COLO829 (cell line): ENCODE data around the gene OSBPL9.
"Not testable (repeated sequence)": the region's sequence is repeated elsewhere in the genome, so short reads cannot be mapped to it uniquely, and the experiment has no call there.

Experiments used
- DNase-seq: peaks from one replicate; pipeline ENCODE4 v3.0.0; 2012; ENCODE audit warnings: low spot score

Gene OSBPL9

DNA sequence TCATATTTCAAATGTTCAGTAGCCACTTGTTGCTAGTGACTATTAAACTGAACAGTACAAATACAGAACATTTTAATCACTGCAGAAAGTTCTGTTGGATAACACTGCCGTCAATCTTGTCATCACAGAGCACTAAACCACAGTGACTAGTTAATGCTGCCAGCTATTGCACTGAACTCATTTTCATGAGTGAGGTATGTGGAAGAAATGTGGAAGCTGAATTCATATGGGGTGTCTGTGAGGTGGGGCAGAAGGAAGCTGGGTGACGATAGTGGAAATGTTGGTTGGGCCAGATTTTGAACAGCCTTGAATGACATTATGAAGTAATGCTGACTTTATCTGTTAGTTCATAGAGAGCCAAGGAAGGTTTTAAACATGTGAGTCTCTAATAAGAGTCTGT is 49.6 kb downstream of the OSBPL9 start:
- no peak for DNase-seq

DNA sequence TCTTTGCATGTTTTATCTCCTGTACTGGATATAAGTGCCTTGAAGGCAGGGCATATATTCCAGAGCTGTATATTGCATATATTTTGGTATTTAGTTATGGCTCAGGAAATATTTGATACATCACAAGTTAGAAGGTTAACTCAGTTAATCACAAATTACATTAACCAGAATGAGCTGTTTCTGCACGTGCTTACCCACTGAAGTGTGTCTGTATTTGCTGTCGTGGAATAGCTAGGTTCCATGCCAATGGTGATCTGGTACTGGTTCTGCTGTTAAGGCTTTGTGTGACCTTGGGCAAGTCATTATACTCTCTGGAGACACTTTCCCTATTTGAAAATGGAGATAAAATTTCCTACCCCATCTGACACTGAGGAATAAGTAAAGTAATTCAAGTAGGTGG is 50.7 kb downstream of the OSBPL9 start:
- no peak for DNase-seq

DNA sequence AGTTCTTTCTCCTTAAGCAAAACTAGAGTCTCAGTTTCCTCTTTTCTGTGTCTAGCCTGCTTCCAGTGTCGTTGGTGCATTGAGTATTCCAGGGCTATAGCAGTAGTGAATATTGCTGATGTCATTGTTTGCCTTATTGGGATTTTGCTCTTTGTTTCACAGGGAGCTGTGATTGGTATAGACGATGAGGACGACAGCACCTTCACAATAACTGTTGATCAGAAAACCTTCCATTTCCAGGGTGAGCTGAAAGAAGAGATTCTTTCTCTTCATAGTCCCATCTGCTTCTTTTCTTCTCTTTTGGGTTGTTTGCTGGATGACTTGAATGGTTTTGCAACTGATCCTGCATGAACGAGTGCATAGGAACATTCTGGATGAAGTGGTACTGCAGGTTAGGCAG is 52.4 kb downstream of the OSBPL9 start:
- no peak for DNase-seq

DNA sequence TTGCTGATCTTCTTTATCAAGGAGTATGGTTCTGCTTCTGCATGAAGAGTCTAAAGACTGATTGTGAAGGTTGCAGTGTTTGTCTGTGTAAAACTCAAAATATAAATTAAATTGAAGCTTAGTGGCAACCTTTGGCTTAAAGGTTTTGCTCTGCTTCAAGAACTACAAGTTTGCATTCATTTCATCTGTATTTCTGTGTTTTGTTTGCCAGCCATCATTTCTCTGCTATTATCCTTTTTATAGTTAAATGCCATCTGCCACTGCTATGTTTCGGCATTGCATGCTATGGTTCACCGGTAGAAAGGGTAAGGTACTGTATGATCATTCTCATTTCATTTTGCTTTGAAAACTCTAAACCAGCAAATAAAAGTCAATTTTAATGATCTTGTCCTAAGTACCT is 52.9 kb downstream of the OSBPL9 start:
- no peak for DNase-seq

DNA sequence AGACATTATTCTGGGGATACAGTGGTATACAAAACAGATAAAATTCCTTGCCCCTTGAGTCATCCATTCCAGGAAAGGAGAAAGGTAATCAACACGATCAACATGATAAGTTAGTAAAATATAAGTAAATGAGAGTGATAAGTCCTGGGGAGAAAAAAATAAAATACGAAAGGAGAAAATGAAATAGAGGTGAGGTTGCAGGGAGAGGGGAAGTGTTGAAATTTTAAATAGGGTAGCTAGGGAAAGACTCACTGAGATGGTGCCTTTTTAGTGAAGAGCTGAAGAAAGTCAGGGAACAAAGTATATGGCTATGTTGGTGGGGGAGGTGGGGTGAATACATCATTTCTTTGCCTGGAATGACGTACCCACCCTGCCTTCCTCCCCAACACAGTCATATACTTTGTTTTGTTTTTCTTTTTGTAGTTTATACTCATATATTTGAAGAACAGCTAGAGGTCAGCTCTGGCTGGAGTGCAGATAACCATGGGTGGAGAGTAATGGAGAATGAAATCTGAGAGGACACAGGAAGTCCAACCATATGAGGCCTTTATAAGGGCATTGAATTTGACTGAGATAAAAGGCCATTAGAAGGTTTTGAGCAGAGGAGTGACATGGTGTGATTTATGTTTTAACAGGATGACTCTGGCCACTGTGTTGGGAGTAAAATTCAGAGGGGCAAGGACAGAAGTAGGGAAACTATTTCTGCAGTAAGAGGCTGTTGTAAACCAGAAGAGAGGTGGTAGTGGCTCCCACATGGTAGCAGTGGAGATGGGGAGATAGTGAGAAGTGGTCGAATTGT is 54.8 kb downstream of the OSBPL9 start:
- peak; percentile 40 for DNase-seq

DNA sequence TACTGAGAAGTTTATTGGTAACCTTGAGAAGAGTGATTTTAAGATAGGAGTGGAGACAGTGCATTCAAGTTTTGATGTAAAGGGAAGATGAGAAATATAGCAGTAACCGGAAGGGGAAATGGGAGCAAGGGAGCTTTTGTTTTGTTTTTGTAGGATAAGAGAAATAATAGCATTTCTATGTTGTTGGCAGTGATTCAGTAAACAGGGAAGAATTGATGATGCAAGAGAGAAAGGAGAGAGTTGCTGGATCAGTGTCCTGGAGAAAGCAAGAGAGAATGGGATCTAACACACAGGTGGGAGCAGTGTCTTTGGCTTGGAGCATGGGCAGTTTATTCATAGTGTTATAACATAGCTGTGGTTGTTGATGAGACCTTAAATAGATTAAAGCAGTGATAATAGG is 56.4 kb downstream of the OSBPL9 start:
- no peak for DNase-seq

DNA sequence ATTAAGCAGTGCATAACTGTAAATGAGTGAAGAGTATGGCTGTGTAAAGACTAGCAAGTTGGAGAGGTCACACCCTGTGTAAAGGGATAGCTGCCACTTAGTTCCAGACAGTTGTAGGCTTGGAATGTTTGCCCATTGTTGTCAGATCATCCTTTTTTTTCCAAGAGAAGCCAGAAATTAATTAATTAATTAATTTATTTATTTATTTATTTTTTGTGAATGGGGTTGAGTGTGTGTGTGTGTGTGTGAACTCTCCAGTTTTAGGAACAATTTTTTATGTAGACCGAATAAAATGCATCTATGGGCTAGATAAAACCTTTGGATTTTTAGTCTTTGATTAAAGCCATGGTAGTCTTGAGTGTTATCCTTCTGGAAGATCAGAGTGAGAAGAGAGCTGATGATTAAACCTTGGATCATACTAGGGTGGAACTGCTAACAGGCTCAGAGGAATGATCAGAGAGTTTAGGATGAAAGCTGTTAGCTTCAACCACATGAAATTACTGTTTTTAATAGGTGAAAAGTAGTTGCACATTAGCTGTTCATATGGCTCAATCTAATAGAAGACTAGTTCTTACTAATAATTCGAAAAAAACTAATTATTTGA is 58.4 kb downstream of the OSBPL9 start:
- no peak for DNase-seq

DNA sequence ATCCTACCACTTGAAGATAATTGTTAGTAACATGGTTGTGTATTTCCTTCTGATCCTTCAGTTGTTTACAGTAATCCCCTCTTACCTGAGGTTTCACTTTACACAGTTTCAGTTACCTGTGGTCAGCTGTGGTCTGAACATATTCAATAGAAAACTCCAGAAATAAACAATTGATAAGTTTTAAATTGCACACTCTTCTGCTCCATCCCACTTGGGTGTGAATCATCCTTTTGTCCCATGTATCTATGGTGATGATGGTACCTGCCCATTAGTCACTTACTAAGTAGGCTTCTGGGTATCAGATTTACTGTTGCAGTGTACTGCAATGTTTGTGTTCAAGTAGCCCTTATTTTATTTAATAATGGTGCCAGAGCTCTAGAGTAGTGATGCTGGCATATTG is 62.5 kb downstream of the OSBPL9 start:
- no peak for DNase-seq

DNA sequence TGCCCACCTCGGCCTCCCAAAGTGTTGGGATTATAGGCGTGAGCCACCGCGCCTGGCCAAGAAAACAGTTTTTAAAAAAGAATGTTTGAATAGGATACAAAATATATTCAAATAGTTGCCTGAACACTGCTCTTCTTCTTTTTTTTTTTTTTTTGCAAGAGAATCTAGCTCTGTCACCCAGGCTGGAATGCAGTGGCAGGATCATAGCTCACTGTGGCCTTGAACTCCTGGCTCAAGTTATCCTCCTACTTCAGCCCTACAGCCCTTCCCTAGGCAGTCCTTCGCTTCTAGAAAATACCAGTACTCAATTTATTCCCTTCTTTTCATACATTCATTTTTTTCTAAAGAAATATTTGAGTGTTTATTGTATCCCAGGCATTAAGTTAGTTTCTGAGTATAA is 67.9 kb downstream of the OSBPL9 start:
- DNase-seq = no peak

DNA sequence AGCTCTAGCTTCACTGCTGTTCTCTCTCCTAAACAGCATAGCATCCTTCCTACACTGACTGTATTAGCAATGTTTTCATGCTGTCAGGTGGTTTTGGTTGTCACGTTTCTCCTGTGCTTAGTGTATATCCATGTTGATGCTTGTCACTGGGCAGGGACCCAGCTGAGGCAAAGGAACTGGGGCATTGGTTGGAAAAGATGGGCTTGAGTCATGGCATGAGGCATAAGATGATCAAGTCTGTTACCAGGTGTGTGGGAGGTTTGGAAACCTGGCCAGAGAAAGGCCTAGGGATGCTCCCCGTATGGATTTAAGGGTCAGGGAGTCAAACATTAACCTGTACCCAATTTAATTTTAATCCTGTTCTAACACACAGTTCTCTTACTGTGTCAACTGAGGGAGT is 69.6 kb downstream of the OSBPL9 start:
- no peak for DNase-seq

DNA sequence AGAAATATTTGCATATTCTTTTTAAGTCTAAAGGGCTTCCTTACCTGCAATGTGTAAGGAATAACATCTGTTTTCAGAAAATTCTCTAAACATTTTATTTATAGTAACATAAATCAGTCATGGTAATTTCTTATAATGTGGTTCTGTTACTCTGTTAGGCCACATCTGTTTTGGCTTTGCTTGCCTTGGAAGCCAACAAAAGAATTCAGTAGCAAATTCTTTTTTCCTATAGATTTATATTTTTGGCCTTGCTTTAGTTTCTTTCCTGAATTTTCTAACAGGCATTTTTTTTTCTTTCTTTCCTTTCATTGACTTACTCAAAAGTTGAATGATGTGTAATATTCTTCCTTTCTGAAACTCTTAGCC is 72.2 kb downstream of the OSBPL9 start:
- no peak for DNase-seq

DNA sequence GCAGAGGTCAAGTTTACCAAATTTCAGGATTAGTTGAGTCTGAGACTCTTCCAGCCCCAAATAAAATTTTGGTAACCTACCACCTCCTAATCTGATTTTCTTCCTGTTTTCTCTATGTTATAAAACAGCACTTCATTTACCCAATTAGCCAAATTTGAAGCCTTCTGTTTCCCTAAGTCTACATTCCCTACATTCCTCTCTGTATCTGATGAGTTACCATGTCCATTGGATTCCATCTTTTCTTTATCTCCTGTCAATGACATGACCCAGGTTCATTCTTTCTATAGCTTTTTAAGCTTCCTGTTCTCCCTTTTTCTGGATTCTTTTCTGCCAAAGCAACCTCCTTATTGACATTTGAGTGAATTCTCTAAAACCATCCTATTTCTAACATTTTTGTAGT is 72.8 kb downstream of the OSBPL9 start:
- no peak for DNase-seq

DNA sequence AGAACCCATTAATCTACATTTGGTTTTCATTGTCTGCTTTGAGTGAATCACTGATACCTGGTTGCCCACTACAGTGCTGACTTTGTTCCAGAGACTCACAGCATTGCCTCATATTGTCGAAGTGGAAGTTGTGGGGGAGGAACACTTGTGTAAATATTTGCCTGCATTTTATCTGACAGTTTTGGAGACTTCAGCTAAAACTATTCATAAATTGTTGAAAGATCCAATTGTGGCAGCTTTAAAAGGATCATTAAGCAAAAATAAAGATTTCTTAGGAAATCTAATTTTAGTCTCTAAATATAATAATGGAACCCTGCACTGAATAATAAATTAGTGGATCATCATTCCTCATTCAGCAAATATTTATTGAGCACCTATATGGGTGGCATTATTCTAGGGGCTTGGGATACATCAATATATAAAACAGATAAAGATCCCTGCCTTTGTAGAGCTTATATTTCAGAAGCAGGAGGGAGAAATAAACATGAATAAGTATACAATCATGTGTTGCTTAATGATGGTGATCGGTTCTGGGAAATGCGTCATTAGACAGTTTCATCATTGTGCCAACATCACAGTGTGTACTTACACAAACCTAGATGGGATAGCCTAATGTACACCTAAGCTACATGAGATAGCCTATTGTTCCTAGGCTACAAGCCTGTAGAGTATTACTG is 73.5 kb downstream of the OSBPL9 start:
- DNase-seq = peak; percentile 32

DNA sequence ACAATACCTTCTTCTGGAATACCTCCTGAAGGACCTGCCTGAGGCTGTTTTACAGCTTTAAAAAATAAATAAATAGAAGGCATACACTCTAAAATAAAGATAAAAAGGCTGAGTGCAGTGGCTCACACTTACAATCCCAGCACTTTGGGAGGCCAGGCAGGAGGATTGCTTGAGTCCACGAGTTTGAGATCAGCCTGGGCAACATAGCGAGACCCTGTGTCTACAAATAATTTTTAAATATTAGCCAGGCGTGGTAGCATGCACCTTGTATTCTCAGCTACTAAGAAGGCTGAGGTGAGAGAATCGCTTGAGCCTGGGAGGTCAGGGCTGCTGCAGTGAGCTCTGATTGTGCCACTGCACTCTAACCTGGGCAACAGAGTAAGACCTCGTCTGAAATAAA is 75.0 kb downstream of the OSBPL9 start:
- DNase-seq = no peak

DNA sequence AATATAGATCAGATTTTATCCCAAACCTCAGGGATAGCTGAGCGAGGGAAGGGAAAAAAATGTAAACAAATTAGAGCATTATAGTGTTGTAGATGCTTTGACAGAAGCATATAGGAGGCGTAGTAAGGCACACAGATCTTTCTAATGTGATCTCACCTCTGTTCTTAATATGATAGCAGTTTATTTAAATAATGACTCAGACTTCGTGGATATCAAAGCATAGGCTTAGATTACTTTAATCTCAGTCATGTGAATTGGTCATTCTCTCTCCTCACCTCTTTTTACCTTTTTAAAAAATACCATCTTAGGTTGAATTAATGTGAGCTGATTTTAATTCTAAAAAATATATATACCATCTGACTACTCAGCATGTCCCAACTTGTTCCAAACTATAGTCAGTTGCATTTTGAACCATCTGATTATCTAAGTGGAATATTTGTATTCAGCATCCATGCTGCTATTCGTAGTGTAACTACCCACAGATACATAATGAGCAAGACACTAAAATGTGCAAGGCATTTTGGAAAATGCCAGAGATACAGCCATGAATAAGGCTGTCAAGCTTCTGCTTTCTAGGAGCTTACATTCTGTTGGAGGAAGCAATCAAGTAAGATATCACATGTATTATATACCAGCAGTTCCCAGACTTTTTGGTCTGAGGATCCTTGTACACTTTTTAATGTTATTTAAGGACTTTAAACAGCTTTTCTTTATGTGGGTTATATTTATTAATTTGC is 76.7 kb downstream of the OSBPL9 start:
- peak; percentile 15 for DNase-seq

DNA sequence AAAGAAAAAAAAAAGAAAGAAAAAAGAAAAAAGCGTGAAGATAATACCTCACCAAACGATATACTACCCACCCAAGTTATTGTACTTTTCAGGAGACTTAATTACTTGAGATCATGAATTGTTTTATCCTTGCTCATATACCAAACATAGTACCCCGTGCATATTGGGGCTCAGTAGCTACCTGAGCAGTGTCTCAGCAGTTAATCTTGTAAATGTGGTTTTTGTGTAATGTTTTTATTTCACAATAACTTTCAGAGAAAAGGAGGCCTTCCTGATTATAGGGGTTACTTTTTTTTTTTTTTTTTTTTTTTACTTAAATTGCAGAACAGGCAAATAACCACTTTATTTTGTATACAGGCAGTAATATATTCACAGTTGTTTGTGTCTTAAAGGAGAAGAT is 80.3 kb downstream of the OSBPL9 start:
- no peak for DNase-seq

DNA sequence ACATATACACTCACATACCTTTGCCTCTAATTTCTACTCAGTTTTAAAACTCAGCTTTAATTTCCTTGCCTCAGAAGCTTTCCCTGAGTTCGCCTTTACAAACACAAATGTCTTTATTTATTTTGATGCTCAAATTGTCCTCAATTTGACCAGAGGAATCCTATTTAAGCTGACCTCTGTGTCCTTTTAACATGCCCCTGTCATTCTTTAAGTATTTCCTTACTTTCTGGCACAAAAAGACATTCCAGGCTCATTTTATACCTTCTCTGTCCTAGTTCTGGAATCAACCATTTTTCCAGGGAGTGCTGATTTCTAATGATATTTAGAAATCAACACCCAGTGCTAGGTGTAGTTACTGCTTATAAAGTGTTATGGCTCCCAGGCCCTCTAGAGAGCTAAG is 82.5 kb downstream of the OSBPL9 start:
- no peak for DNase-seq

DNA sequence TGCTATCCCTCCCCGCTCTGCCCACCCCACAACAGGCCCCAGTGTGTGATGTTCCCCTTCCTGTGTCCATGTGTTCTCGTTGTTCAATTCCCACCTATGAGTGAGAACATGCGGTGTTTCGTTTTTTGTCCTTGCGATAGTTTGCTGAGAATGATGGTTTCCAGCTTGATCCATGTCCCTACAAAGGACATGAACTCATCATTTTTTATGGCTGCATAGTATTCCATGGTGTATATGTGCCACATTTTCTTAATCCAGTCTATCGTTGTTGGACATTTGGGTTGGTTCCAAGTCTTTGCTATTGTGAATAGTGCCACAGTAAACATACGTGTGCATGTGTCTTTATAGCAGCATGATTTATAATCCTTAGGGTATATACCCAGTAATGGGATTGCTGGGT is 84.9 kb downstream of the OSBPL9 start:
- not testable (repeated sequence) for DNase-seq

DNA sequence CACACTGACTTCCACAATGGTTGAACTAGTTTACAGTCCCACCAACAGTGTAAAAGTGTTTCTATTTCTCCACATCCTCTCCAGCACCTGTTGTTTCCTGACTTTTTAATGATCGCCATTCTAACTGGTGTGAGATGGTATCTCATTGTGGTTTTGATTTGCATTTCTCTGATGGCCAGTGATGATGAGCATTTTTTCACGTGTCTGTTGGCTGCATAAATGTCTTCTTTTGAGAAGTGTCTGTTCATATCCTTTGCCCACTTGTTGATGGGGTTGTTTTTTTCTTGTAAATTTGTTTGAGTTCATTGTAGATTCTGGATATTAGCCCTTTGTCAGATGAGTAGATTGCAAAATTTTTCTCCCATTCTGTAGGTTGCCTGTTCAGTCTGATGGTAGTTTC is 85.3 kb downstream of the OSBPL9 start:
- not testable (repeated sequence) for DNase-seq

DNA sequence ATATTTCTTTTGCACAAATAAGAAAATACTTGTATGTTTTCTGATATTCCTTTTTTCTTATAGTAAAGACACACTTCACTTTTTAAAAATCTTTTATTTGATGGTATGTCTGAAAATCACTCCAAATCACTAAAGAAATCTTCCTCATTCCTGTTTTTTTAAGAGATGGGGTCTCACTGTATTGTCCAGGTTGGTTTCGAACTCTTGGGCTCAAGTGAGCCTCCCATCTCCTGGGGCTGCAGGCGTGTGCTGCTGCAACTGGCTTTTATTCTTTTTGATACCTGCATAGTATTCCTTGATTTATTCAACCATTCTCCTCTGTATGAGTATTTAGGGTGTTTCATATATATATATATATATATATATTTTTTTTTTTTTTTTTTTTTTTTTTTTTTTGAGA is 88.1 kb downstream of the OSBPL9 start:
- DNase-seq = no peak

DNA sequence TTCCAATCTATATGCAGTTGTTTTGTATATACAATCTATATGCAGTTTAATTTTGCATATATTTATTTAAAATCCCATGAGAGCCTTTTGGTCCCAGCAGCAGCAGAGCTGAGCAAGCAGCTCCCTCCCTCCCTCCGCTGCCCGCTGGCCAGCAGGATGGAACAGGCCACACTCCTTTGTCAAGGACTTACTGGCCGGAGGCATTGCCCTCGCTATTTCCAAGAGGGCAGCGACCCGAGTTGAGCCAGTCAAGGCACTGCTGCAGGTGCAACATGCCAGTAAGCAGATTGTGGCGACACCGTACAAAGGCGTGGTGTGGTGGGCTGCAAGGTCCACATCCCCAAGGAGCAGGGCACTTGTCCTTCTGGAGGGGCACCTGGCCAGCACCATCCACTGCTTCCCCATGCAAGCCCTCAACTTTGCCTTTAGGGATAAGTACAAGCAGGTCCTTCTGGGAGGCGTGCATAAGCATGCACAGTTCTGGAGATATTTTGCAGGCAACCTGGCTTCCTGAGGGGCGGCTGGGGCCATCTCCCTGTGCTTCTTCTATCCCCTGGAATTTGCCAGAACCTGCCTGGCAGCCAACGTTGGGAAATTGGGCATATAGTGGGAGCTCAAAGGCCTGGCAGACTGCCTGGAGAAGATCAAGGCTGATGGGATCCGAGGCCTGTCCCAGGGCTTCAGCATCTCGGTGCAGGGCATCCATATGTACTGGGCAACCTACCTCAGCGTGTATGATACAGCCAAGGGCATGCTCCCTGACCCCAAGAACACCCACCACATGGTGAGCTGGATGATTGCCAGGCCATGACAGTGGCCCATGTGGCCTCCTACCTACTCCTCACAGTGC is 92.2 kb downstream of the OSBPL9 start:
- no peak for DNase-seq

DNA sequence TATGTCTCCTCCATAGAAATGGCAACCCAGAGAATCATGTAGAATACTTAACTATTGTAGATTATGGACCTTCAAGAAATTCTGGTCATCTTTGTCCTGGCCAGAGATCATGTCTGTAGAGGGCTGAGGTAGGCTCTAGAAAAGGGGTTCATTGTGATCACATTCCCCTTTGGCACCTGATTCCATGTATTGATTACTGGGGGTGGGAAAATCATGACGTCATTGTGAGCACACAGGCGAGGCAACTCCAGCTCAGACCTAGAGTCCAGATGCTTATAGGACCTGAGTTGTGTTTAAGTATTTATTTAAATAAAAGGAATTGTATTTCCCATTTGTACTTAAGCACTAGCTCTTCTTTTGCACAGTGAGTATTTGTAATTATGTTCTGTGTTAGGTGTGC is 93.1 kb downstream of the OSBPL9 start:
- DNase-seq = no peak
